Activated CD4-positive, alpha-beta memory T cell treated with anti-CD3 and anti-CD28 coated beads for 36 hours (primary cell): Measurements from ENCODE around the gene EPN1. TPM values are rescaled to one million over a fixed set of nuclear protein-coding genes. Genes with fewer than 3 reads are reported as not detected.

ENCODE experiments used
- CTCF ChIA-PET: fragments of 350-600 bp; sonication (Branson Sonifier 250); formaldehyde crosslinking; loops from one replicate; lab custom pipeline; 2021; ENCODE audit warnings: antibody characterized with exemption, inconsistent platforms; lab: Charles Lee
- POLR2A ChIA-PET: fragments of 350-600 bp; sonication (Branson Sonifier 250); formaldehyde crosslinking; loops from one replicate; lab custom pipeline; 2021; ENCODE audit warnings: antibody characterized with exemption; lab: Charles Lee
- DNase-seq: peaks from one replicate; pipeline ENCODE4 v3.0.0-alpha.2; 2020
- H3K27ac Mint-ChIP-seq: one replicate; pipeline ENCODE4 v1.8.0; 2021; ENCODE audit warnings: mixed read lengths
- H3K27me3 Mint-ChIP-seq: one replicate; pipeline ENCODE4 v1.8.0; 2021; ENCODE audit warnings: mixed read lengths
- H3K36me3 Mint-ChIP-seq: one replicate; pipeline ENCODE4 v1.8.0; 2021; ENCODE audit warnings: mixed read lengths
- H3K4me1 Mint-ChIP-seq: one replicate; pipeline ENCODE4 v1.8.0; 2021; ENCODE audit warnings: low read depth, mixed read lengths
- H3K4me3 Mint-ChIP-seq: one replicate; pipeline ENCODE4 v1.8.0; 2021; ENCODE audit warnings: mild to moderate bottlenecking, mixed read lengths
- H3K9me3 Mint-ChIP-seq: one replicate; pipeline ENCODE4 v1.8.0; 2021; ENCODE audit warnings: mixed read lengths
- intact Hi-C: fragments of 100-400 bp; cut with micrococcal nuclease; formaldehyde crosslinking; loops from one replicate; pipeline ENCODE4 v1.15.1; 2023
- total RNA-seq, 2 experiments: library from RNA; stranded (reverse); gene quantifications; one replicate each; pipeline ENCODE4 v1.2.3, GENCODE V29; 2021

The EPN1 gene
- total RNA-seq, 2 experiments from 2014 or later: 36.0 to 36.1 TPM

DNA sequence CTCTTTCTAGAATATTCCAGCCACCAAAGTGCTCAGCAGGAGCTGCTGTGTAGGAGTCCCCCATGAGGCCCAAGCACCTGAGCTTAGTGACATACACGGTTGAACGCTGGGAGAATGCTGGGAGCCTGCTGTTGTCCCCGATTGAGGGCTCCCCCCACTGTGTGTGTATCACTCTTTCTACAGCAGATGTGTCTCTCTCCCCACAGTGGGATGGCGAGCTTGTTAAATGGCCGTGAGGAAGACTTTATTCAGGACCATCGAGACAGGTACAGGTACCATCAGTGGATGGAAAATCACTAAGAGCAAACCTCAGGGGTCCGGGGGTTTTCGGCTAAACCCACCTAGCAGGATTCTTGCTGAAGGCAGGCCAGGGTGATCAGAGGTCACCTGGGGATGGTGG lies 22.7 kb downstream of the EPN1 start:
- CTCF ChIA-PET: interaction anchor here (1.3 kb wide), 1 partner anchor 65 kb away, joined by 3 read pairs; no protein-coding TSS in a partner anchor
- Mint-ChIP-seq H3K4me3 (no peak overlapping the region), H3K27me3 (no peaks in the 10 kb centered on the region), H3K27ac (no peak overlapping the region), H3K36me3 (peaks cover 19% of the 10 kb centered on the region), H3K9me3 (no peaks in the 10 kb centered on the region), H3K4me1 (no peaks in the 10 kb centered on the region)
- DNase-seq: no peak
- POLR2A ChIA-PET: no interaction called here
- intact Hi-C loops: no loop called here

DNA sequence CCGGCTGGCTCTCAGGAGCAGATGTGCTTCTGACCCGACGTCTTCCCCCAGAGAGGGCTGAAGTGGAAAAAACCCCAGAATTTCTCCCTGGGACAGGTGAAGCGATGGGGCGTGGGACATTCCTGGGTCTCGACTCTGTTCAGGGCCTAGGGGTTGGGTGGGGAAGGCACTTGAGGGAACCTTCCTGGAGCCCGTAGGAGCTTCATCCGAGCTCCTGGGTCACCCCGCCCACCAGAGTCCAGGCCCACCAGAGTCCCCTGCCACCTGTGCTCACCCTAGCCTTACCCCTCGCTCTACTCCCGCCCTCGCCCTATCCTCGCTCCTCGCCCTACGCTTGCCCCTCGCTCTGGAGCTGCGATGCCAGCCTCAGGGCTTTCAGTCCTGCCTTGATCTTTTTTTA lies 23.2 kb downstream of the EPN1 start:
- CTCF ChIA-PET: interaction anchor here (1.3 kb wide), 1 partner anchor 66 kb away, joined by 3 read pairs; no protein-coding TSS in a partner anchor
- DNase-seq: no peak

DNA sequence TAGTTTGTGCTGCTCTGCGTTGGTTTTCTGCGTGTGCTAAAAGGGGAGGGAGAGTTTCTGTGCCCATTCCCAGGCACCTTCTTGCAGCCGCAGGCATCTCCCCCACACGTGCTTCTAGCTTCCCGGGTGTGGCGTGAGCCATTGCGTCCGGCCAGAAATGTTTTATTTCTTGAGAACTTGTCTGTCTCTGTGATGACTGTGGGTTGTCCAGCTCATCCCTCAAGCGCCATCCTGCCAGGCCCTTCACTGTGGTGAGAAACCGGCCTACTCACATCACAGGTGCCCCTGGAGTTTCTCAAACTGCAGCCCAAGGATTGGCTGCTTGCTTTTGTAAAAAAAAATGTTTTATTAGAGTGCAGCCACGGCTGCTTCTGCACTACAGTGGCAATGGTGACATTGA lies 24.2 kb downstream of the EPN1 start:
- CTCF ChIA-PET: no interaction called here
- Mint-ChIP-seq H3K27me3 (no peaks in the 10 kb centered on the region), H3K4me3 (no peak overlapping the region), H3K36me3 (peaks cover 24% of the 10 kb centered on the region), H3K4me1 (no peaks in the 10 kb centered on the region), H3K27ac (no peak overlapping the region), H3K9me3 (no peaks in the 10 kb centered on the region)
- DNase-seq: no peak
- intact Hi-C loops: no loop called here
- POLR2A ChIA-PET: no interaction called here

More for the DNA sequence above, 23.2 kb downstream of the EPN1 start:
- H3K9me3 Mint-ChIP-seq: no peaks in the 10 kb centered on the region
- no peaks in the 10 kb centered on the region for H3K4me1 Mint-ChIP-seq
- POLR2A ChIA-PET: interaction anchor here (0.6 kb wide), 1 partner anchor 73 kb away, joined by 3 read pairs; no protein-coding TSS in a partner anchor
- no peak overlapping the region for H3K4me3 Mint-ChIP-seq
- H3K27me3 Mint-ChIP-seq: no peaks in the 10 kb centered on the region
- intact Hi-C loops: no loop called here
- H3K27ac Mint-ChIP-seq: no peak overlapping the region
- peaks cover 19% of the 10 kb centered on the region for H3K36me3 Mint-ChIP-seq

DNA sequence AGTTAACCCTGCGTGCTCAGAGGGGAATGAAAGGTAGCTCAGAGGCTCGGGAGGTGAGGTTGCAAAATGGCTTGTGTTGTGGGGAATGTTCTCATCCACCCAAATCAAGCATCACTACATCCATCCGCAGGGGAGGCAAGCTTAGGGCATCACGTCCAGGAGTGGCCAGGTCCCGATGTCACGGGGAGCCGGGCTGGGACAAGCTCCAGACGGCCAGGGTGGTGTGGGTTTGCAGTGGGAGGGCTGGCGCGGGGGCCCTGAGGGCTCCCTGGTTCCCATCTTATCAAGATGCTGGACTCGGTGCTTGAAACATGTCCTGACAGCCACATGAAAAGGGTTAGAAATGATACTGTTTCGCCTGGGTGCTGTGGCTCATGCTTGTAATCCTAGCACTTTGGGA lies 25.8 kb downstream of the EPN1 start:
- Mint-ChIP-seq H3K36me3 (peaks cover 28% of the 10 kb centered on the region), H3K9me3 (no peaks in the 10 kb centered on the region), H3K27me3 (no peaks in the 10 kb centered on the region), H3K4me3 (no peak overlapping the region), H3K4me1 (no peaks in the 10 kb centered on the region), H3K27ac (no peak overlapping the region)
- intact Hi-C loops: no loop called here
- ChIA-PET POLR2A (no interaction called here), CTCF (no interaction called here)
- no peak for DNase-seq

DNA sequence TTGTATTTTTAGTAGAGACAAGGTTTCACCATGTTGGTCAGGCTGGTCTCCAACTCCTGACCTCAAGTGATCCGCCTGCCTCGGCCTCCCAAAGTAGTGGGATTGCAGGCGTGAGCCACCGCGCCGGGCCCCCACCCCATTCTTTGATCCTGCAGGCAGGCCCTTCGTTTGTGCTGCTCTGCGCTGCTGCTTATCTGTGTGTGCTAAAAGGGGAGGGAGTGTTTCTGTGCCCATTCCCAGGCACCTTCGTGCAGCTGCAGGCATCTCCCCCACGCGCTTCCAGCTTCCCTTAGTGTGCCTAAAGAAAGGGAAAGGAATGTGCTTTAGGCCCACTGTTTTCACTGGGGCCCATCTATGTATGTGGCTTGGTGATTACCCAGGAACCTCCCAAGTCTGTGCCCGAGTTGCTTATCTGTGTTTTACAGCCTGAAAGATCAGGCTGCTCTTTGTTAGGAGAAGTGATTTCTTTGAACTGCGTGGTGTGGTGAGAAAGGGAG lies 27.2 kb downstream of the EPN1 start:
- Mint-ChIP-seq H3K4me3 (no peak overlapping the region), H3K36me3 (peaks cover 27% of the 10 kb centered on the region), H3K4me1 (no peaks in the 10 kb centered on the region), H3K9me3 (no peaks in the 10 kb centered on the region), H3K27me3 (no peaks in the 10 kb centered on the region), H3K27ac (no peak overlapping the region)
- POLR2A ChIA-PET: no interaction called here
- CTCF ChIA-PET: interaction anchor here (0.8 to 1.4 kb wide), 2 partner anchors 20 to 469 kb away, joined by 3 read pairs; no protein-coding TSS in a partner anchor
- intact Hi-C loops: no loop called here
- peak; percentile 7 for DNase-seq

DNA sequence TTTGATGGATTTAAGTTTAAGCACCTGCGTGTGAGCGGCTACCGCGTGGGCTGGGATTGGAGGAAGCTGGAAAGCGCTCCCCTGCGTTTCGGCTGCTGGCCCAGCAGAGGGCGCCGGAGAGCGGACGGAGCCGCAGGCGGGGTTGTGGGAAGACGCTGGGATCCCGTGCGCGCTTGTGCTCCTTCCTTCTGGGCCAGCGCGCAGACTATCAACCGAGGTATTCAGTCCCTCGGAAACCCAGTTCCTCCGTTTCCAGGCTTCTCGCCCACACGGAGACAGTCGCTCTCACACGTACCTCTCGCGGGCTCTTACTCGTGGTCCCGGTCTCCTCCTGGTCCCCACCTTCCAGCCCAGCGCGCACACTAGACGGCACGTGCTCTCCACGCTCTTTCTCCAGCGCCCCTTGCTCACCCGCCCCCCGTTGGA lies 28.8 kb downstream of the EPN1 start:
- ChIA-PET POLR2A (no interaction called here), CTCF (interaction anchor here (0.7 to 2.4 kb wide), 9 partner anchors 16 to 563 kb away, joined by 3 to 11 read pairs (median 3); no protein-coding TSS in a partner anchor)
- Mint-ChIP-seq H3K4me3 (no peak overlapping the region), H3K27ac (no peak overlapping the region), H3K4me1 (no peaks in the 10 kb centered on the region), H3K27me3 (no peaks in the 10 kb centered on the region), H3K9me3 (no peaks in the 10 kb centered on the region), H3K36me3 (peaks cover 17% of the 10 kb centered on the region)
- intact Hi-C loops: no loop called here
- peak; percentile 63 for DNase-seq

DNA sequence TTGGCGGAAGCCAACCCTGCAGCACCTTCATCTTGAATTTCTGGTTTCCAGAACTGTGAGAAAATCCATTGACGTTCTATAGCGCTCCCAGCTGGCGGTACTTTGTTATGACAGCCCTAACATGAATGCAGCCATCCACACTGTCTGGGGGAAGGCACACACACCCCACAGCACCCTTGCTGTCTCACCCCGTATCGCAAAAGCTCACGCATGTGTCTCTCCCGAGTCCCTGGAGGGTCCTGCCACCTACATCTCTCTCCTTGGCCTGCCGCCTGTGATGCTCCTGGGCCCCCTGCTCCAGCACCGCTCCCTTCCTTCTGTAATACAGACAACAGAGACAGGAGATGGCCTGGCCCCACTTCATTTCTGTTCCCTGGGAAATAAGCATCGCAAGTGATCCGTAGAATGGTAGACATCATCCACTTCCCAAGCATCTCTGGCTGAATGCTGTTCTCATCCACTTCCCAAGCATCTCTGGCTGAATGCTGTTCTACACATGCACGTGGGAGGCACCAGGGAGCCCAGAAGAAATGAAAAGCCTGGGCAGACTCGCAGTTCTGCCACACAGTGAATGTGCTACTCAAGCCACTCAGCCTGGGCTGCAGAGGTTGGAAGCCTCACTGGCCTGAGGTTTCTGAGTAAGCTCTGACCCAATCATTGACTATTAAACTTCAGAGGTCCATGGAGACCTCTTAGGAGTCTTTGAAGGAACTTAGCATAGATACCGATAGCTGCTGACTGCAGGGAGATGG lies 29.6 kb downstream of the EPN1 start:
- ChIA-PET POLR2A (no interaction called here), CTCF (interaction anchor here (0.7 to 2.4 kb wide), 5 partner anchors 15 to 564 kb away, joined by 3 to 11 read pairs (median 4); no protein-coding TSS in a partner anchor)
- H3K9me3 Mint-ChIP-seq: no peaks in the 10 kb centered on the region
- H3K4me1 Mint-ChIP-seq: no peaks in the 10 kb centered on the region
- no peaks in the 10 kb centered on the region for H3K27me3 Mint-ChIP-seq
- intact Hi-C loops: no loop called here
- DNase-seq: peak; percentile 12
- H3K4me3 Mint-ChIP-seq: no peak overlapping the region
- H3K36me3 Mint-ChIP-seq: peaks cover 17% of the 10 kb centered on the region
- H3K27ac Mint-ChIP-seq: no peak overlapping the region

DNA sequence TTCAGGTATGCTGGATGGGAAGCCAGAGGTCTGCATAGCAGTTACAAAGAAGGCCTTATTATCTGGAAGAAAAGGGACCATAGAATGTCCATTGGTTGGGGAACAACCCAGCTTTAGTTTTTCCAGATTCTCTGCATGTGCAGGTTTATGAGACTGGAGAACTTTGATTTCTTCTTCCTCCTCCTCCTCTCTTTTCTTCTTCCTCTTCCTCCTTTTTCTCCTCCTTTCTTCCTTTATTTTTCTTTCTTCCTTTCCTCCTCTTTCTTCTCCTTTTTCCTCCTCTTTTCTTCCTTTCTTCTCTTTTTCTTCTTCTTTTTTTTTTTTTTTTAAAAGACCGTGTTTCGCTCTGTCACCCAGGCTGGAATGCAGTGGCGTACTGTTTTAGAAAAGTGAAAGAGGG lies 30.9 kb downstream of the EPN1 start:
- CTCF ChIA-PET: interaction anchor here (0.7 kb wide), 1 partner anchor 97 kb away, joined by 3 read pairs; no protein-coding TSS in a partner anchor
- intact Hi-C loops: no loop called here
- Mint-ChIP-seq H3K27me3 (peaks cover 3% of the 10 kb centered on the region), H3K9me3 (no peaks in the 10 kb centered on the region), H3K4me1 (no peaks in the 10 kb centered on the region), H3K4me3 (no peak overlapping the region), H3K36me3 (peaks cover 13% of the 10 kb centered on the region), H3K27ac (no peak overlapping the region)
- POLR2A ChIA-PET: no interaction called here
- no peak for DNase-seq

DNA sequence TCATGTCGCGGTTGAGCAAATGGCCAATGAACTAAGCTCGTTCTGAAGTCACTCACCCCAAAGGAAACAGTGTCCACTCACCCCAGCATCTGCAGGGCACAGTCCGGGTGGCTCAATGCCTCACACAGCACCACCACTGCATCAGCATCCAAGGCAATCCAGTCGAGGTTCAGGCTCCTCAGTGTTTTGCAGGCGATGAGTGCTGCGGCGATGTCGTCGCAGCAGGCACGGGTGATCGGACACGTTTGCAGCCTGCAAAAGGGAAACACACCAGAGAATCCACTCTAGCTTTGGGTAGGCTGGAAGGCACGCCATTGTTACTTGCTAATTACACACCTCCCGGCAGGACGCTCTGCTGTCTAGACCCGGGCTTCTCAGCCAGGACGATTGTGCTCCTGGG lies 36.7 kb downstream of the EPN1 start:
- Mint-ChIP-seq H3K4me3 (no peak overlapping the region), H3K27me3 (peaks cover 8% of the 10 kb centered on the region), H3K9me3 (peaks cover 6% of the 10 kb centered on the region), H3K36me3 (no peaks in the 10 kb centered on the region), H3K27ac (no peak overlapping the region), H3K4me1 (no peaks in the 10 kb centered on the region)
- ChIA-PET CTCF (no interaction called here), POLR2A (interaction anchor here (0.6 kb wide), 1 partner anchor 832 kb away, joined by 3 read pairs; no protein-coding TSS in a partner anchor)
- DNase-seq: no peak
- intact Hi-C loops: no loop called here

DNA sequence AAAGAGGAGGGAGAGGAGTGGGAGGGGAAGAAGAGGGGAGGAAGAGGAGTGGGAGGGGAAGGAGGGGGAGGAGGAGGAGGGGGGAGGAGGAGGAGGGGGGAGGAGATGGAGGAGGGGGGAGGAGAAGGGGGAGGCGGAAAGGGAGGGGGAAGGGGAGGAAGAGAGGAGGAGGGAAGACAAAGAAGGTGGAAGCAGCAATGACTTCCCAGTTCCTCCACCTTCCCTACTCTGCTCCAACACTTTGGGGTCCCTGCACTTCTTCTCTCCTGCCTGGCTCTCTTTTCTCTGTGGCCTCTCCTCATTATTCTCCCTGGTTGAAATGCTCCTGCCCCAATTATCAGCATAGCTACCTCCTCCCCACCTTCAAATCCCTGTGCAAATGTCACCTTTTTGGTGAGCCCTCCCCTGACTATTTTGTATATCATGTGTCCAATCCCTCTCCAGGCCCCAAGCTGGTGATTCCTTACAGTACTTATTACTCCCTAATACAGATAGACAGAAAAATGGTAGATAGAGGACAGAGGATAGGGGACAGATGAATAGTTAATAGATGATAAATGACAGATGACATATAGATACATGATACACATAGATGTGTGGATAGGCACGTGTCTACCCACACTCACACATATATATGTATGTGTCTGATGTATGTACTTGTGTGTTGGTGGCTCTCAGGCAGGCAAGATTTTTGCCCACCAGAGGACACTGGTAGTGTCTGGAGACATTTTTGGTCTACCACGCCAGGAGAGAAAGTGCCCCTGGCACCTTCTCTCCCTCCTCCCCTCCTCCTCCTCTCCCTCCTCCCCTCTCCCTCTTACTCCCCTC lies 38.0 kb downstream of the EPN1 start:
- Mint-ChIP-seq H3K4me1 (no peaks in the 10 kb centered on the region), H3K27me3 (peaks cover 18% of the 10 kb centered on the region), H3K4me3 (no peak overlapping the region), H3K36me3 (no peaks in the 10 kb centered on the region), H3K27ac (no peak overlapping the region), H3K9me3 (peaks cover 6% of the 10 kb centered on the region)
- CTCF ChIA-PET: no interaction called here
- POLR2A ChIA-PET: no interaction called here
- DNase-seq: no peak
- intact Hi-C loops: no loop called here

DNA sequence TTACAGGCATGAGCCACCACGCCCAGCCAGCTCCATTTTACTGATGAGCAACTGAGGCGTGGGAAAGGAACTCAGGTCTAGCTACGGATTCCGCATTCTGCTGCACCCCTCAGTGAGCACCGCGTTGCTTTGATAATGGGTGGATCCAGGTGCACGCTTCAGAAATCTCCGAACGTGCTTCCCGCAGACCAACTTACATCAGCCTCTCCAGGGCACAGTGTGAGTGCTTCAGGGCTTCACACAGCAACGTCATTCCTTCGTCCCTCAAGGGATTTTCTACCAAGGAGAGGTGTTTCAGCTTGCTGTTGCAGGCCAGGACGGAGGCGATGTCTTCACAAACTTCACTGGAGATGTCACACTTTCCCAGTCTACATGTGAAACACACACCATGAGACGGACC lies 41.5 kb downstream of the EPN1 start:
- DNase-seq: no peak
- peaks cover 10% of the 10 kb centered on the region for H3K9me3 Mint-ChIP-seq
- H3K36me3 Mint-ChIP-seq: no peaks in the 10 kb centered on the region
- ChIA-PET POLR2A (no interaction called here), CTCF (no interaction called here)
- peaks cover 36% of the 10 kb centered on the region for H3K27me3 Mint-ChIP-seq
- no peaks in the 10 kb centered on the region for H3K4me1 Mint-ChIP-seq
- intact Hi-C loops: no loop called here
- H3K27ac Mint-ChIP-seq: no peak overlapping the region
- no peak overlapping the region for H3K4me3 Mint-ChIP-seq

DNA sequence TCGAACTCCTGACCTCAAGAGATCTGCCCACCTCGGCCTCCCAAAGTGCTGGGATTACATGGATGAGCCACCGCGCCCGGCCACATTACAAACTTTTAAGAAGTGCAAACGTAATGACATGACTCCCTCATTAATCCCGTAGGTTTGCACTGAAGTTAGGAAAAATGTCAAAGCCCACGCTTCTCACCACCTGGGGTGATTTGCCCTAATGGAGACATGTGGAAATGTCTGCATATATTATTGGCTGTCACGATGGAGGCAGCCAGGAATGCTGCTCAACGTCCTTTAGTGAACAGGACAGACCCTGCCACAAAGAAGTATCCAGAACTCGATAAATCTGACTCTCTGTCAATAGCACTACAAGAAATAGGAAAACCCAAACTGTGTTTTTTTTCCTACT lies 42.2 kb downstream of the EPN1 start:
- H3K4me1 Mint-ChIP-seq: no peaks in the 10 kb centered on the region
- peaks cover 15% of the 10 kb centered on the region for H3K9me3 Mint-ChIP-seq
- no peak overlapping the region for H3K27ac Mint-ChIP-seq
- intact Hi-C loops: no loop called here
- H3K4me3 Mint-ChIP-seq: no peak overlapping the region
- no peak for DNase-seq
- H3K27me3 Mint-ChIP-seq: peaks cover 40% of the 10 kb centered on the region
- ChIA-PET POLR2A (no interaction called here), CTCF (no interaction called here)
- peaks cover 2% of the 10 kb centered on the region for H3K36me3 Mint-ChIP-seq
